Activated CD8-positive, alpha-beta memory T cell treated with anti-CD3 and anti-CD28 coated beads, Interleukin-2, amount 50 U/mL, for 24 hours (primary cell): ENCODE data around the gene RHBDL1.
A peak's percentile ranks its signal among the peaks of the same experiment; 100 is the strongest.

Experiments
- DNase-seq: peaks from one replicate; pipeline ENCODE4 v3.0.0-alpha.2; 2020; ENCODE audit errors: extremely low read depth

The RHBDL1 gene

DNA sequence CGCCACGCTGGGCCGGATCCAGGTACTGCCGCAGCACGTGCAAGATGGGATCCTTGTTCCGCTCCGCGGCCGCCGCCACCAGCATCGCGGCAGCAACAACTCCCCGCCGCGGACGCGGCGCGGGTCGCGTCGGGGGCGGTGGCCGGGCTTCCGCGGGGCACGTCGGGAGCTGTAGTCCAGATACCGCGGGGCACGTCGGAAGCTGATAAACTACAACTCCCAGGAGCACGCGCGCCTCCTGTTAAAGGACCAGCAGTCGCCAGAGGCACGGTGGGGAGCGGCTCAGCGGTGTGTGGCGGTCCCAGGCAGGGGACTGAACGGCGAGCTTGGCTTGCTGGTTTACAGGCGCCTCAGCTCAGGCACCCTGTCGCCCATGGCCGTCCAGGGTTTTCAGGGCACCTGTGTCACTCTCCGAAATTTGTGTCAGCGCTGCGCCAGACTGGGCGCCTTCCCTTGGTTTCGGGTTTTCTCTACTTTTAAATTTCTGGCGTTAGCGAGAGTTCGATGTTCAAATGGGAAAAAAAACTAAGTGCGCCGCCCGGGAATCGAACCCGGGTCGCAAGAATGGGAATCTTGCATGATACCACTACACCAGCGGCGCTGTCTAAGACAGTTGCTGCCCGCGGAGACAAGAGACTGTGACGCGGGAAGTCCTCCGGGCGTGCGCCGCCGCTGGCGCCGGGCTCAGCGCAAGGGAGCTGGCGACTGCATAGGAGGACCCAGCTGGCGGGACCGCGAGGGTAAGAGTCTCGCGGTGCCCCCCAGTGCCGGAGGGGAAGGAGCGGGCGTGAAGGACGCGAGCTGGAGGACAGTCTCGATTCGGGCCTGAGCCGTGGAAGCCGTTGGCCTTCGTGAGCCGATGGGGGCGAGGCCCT lies 39.0 kb upstream of the RHBDL1 start, which contains the start of gene METTL26:
METTL26 (minus strand) TSS at position 100 of the 875 bp plus-strand sequence; CDS start at position 85, 15 bp downstream.
- DNase-seq, result peak; percentile 79

DNA sequence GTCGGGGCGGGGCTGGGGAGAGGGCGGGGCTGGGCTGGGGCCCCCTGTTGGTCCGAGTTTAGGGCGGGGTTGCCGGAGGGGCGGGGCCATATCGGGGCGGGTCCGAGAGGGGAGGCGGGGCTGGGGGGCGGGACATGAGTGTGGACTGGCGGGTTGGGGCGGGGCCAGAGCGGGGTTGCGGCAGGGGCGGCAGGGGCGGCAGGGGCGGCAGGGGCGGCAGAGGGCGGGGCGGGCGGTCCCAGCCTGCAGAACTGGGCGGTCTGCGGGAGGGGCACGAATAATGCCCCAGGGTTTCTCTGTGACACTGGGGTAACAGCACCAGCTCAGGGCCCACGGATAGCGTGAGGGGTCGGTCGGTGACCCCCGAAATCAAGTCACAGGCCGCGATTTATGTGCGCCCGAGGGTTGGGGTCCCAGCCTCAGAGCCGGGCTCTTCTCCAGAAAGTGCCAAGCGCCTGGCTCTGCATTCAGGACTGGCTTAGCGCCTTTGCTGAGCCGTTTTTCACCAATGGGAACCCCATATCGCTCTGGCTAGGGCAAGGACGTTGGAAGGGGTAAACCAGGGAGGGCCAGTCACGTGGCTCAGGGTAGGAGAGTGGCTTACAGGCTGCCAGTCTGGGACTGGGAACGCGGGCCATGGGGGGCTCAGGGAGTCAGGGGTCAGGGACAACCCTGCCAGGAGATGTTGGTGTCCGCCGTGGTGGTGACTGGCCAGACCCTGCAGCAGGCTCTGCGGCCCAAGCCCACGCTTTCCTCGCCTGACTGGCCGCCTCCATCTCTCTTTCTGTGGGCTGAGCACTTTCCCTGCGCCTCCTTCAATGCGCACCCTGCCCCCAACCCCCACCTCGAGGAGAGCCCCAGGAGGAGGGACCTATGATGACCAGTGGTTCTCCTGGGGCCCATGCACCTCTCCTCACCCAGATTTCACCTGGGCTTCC lies 38.1 kb upstream of the RHBDL1 start:
- peak; percentile 62 for DNase-seq

DNA sequence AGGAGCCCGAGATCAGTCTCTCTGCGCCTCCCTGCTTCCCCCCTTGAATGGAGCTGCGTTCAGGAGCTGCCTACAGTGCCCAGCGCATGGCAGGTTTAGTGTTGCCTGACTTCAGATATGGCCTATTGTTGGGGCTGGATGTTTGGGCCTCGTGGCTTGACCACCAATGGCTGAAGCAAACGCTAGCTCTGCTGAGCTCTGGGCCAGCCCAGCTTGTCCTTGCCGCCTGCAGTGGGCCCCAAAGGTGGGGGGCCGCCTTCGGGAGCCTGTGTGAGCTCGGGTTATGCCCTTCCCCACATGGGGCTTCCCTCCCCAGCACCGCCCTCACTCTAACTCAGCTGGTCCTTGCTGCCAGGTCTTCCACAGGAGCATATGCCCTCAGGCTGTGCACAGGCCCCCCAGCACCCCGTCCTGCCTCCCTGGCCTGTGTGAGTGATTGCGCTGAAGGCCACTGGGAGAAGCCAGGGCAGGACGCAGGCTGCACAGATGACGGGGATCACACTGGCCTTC lies 37.4 kb upstream of the RHBDL1 start:
- no peak for DNase-seq

DNA sequence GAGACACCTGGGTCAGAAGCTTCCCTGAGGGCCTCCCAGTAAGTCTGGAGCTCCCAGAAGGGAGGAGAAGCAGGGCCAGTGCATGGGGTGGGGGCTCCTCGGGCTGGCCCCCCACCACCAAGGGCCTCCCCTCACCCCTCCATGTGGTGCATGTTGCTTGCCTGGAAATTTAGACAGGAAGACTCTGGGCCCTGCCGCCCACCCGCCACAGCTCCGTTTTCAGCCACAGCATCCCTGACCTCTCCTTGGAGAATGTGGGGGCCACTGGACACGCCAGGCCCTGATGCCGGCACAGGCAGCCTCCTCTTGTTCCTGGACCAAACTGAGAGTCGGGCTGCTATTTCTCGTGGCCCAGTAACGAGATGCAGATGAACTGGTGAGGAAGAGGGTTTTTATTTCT lies 36.6 kb upstream of the RHBDL1 start:
- no peak for DNase-seq

DNA sequence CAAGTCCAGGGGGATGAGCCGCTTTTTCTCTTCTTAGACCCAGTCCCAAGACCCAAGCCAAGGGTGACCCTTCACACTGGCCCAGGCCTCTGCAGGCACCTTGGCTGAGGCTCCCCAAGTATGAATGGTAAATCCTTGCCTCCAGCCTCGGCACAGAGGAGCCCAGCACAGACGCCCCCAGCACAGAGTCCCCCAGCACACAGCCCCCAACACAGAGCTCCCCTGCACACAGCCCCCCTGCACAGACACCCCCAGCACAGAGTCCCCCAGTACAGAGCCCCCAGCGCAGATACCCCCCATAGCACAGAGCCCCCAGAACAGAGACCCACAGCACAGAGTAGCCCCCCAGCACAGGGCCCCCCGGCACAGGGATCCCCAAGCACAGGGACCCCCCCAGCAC lies 34.9 kb upstream of the RHBDL1 start:
- DNase-seq, result no peak

DNA sequence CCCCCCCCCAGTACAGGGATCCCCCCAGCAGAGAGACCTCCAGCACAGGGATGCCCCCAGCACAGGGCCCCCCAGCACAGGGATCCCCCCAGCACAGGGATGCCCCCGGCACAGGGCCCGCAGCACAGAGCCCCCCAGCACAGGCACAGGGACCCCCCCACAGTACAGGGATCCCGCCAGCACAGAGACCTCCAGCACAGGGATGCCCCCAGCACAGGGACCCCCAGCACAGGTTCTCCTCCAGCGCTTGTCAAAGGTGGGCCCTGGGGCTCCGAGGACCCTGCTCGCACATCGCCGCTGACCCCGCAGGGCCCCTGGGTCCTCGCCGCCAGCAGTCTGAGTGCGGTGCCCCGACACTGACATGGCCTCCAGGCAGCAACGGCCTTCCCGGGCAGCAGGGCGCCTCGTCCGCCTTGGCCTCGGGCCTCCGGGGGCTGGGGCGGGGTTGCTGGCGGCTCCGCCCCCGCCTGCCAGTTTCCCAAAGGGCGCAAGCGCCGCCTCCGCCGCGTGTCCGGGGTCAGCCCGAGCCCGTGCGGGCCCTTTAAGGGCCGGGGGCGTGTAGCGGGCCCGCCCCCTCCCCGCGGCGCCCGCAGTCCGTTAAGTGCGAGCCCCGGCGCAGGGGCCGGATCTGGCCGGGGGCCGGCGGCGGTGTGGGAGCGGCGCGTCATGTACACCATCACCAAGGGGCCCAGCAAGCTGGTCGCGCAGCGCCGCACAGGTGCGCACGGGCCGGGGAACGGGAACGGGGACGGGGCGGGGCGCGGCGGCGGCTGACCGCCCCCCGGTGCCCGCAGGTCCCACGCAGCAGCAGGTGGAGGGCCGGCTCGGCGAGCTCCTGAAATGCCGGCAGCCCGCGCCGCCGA lies 33.9 kb upstream of the RHBDL1 start, which contains the start of gene MCRIP2:
MCRIP2 (plus strand) TSS at position 503 of the 863 bp plus-strand sequence; CDS start at position 667, 164 bp downstream.
- DNase-seq, result no peak

DNA sequence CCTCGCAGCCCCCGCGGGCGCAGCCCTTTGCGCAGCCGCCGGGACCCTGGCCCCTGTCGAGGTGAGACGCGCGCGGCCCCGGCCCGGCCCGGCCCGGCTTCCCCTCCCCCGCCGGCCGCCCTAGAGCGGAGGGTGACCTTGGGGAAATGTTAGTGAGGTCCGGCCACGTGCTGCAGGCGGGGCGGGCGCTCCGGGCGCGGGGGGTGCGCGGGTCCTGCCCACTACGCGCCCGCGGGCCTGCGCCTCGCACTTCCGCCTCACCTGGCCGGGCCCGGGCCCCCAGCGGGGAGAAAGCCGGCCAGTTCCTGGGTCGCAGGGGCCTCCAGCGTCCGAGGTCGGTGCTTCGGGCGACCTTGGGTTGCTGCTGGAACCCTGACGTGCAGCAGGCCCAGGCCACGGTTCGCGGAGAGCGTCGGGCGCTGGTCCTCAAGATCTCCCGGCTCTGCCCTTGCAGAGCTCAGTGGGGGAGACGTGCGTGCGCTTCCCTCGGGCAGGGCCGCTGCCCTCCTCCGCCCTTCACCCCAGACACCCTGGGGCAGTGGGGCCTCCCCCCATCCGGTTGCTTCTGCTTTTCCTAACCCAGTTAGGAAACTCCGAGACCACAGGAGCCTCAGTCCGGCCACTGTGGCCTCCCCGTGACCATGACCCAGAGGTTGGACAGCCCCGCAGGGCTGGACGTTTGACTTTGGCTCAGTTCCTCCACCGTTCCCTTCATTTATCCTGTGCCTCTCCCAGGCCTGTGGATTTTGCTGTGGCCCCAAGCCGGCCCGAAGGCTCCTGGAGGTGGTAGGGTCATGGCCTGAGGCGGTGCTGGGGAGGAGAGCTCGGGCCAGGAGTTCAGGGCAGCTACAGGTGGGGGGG lies 33.1 kb upstream of the RHBDL1 start:
- no peak for DNase-seq

DNA sequence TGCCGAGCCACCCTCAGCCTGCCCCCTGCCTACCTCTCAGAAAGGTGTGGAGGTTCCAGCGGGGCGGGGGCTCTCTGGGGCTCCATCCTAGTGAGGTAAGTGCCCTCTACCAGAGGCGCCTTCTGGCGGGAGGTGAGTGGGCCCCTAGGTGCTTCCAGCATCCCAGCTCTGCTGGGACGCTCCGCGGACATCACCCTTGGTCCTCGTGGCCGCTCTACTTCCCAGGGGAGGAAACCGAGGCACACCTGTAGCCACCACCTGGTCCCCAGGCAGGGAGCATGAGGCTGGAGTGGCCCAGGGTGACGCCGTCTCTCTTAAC lies 32.5 kb upstream of the RHBDL1 start:
- no peak for DNase-seq

DNA sequence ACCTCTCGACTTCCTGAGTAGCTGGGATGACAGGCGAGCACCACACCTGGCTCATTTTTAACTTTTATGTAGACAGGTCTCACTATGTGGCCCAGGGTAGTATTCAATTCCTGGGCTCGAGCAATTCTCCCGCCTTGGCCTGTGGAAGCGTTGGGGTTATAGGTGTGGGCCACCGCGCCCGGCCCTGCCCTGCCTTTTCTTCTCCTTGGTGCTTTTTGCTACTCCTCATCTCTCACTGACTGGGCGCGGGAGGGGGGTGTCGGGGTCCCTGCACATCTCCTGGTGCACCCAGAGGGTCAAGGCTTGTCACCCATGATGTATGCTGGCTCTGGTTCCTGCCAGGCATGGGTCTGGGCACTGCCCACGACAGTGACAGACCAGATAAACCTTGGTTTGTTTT lies 30.9 kb upstream of the RHBDL1 start:
- no peak for DNase-seq

DNA sequence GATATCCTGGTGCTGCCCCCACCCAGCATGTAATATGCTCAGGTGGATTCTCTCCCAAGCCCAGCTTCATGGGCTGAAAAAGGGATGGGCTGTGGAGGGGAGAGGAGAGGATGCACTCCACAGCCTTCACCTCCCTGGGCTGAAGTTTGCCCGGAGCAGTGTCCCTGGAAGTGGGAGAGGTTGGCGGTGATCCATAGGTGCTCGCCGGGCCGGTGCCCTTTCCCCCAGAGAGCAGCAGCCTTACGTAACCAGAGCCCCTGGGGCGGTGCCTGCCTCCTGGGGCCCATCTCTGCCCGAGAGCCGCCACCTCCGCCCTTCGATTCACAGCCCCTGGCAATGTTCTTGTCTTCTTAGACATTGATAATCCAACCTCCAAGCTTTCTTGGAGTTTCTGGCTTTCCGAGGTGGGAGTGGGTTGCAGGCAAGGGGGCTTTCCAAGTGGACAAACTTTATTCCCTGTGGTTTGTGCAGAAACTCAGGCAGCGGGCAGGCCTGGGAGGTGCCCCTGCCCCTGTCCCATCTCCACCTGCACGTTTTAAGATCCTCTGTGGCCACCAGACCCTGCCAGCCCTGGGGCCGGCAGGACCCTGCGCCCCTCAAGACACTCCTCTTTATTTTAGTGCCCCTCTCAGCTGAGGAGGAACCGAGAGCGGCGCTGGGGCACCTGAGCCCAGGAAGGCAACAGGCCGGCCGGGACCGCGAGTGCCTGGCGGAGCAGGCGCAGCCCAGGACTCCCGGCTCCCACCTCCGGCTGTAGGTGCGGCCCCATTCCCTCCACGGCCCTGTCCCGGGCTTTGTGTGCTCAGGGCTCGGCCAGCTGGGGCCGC lies 29.4 kb upstream of the RHBDL1 start:
- DNase-seq, result no peak

DNA sequence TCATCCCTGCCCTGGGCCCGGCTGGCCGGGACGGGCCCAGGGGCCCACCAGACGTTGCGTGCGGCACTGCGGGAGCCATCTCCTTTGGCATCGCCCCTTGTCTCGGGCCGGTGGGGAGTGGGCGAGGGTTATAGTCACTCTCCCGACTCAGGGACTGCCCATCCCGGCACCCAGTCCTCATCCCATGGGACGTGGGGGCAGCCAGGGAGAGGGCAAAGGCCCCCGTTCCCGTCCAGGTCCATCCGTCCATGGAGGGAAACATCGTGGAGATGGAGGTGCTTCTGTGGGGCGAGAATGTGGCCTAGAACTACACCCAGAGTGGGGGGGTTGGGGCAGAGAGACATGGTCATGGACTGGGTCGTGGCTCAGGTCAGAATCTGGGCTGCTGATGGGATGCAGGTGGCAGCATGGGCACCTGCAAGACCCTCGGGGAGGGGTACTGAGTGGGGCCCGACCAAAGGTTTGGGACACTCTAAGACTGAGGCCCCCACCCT lies 28.7 kb upstream of the RHBDL1 start:
- DNase-seq, result no peak

DNA sequence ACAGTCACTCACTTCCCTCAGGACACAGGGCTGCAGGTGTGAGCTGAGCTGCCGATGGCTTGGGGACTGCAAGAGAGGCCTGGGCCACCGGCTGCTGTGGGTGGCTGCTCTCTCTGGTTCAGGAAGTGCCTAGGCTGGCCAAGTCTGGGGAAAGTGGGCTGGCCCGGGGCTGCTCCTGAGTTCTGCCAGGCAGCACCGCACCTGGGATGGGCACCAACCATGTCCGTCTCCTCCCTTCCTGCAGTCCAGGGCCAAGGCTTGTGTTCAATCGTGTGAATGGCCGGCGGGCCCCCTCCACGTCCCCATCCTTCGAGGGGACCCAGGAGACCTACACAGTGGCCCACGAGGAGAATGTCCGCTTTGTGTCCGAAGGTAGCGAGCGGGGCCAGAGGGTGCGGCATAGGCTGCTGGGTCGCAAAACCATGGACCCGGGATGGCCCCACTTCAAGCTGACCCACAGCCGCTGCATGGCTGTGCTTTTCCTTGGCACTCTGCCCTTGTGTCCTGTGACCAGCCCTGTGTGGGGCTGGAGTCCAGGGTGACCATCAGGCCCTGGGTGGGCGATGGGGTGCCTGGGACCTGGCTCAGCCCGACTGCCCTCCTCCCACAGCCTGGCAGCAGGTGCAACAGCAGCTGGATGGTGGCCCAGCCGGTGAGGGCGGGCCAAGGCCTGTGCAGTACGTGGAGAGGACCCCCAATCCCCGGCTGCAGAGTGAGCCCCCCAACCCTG lies 28.1 kb upstream of the RHBDL1 start:
- no peak for DNase-seq

DNA sequence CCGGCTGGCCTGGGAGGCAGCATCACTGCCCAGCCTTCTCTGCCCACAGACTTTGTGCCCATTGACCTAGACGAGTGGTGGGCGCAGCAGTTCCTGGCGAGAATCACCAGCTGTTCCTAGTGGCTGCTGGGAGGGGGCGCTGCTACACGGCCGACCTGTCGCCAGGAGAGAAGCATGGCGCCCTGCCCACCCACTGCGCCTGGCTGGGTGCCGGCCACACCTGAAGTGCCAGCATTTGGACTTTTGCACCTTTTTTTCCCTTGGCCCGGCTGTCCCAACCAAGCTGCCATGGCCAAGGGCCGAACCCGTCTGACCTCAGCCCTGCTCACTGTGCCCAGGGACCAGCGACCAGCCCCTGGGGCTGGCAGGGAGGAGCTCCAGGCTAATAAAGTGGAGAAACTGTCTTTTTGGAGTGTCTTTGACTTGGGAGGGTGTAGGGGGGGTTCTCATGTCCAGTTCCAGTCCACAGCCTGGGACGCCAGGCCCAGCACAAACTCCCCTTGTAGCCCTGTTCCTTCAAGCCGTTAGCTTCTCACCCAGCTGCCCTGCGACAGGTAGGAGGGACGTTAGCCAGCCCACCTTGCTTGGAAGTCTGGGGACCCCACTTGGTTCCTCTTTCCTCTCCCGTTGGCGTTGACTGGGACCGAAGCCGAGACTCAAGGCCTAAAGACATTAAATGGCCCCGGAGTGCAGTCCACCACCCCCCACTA lies 27.2 kb upstream of the RHBDL1 start:
- DNase-seq, result no peak

DNA sequence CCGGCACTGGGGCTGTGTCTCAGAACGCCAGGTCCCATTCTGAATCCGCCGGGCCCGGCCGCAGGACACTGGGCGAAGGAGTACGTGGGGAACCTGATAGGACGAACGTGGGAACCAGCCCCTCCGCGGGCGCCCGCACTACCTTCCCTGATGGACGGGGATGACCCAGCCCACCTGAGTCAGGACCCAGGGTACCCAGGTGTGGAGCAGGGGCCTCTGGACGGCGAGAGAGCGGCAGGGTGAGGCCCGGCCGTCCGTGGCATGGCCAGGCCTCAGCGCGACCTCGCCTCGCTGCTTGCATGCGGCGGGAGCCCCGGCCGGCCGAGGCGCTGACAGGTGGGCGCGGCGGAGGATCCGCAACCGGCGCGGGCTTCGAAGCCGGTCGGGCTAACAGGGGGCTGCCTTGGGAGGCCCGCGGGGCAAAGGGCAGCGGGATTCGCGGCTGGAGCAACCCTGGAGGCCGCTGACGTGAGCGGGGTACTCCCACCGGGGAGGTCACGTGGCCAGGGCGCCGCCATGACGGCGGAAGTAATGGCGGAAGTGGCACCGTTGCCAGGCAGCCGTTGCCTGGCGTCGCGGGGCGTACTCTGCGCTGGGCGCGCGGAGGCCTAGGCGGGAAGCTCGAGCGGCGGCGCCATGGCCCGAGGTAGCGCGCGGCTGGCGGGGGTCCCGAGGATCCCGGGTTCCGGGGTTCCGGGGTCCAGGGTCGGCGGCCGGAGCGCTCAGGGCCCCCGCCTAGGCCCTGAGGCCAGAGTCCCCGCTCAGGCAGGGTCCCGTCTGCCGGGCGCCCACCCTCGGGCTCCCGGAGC lies 26.5 kb upstream of the RHBDL1 start, which contains the start of gene WDR90:
WDR90 (plus strand) TSS at position 585 of the 809 bp plus-strand sequence; CDS start at position 637, 52 bp downstream.
- DNase-seq, result peak; percentile 82

DNA sequence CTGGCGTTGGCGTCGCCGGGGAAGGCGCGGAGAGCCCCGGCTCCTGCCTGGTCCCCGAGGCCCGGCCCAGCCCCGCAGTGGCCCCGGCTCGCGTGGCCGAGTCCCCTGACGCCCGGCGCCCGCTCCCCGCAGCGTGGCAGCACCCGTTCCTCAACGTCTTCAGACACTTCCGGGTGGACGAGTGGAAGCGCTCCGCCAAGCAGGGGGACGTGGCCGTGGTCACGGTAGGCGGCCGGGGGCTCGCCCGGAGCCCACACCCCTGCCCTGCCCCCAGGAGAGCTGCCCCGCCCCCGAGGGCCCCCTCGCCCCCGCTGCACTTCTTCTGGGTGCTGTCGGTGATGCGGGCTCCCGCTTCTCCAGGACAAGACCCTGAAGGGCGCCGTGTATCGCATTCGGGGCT lies 25.8 kb upstream of the RHBDL1 start:
- no peak for DNase-seq

DNA sequence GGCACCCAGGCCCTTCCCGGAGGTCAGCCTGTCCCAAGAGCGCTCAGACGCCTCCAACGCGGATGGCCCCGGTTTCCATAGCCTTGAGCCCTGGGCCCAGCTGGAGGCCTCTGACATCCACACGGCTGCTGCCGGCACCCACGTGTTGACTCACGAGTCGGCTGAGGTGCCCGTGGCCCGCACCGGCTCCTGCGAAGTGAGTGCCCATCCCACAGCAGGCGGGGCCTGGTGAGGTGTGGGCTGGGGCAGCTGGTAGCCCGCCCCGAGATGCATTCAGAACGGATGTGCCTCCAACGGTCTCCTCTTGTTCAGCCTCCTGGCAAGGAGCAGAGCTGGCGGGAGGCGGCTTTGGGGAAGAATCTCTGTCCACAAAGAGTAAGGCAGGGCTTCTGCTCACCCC lies 23.6 kb upstream of the RHBDL1 start:
- no peak for DNase-seq
